HAP-1 (cell line): ENCODE data around the gene MAP3K5.
A peak's percentile ranks its signal among the peaks of the same experiment; 100 is the strongest.

Experiments
- DNase-seq, 2 experiments: peaks; one replicate each; pipeline ENCODE4 v3.0.0-alpha.2; 2016 to 2020; ENCODE audit warnings: low spot score in 2 of 2
- H3K27me3 ChIP-seq: fragments of 250-450 bp; sonication (Bioruptor Pico); 2 replicates; pipeline ENCODE4 v1.5.1; 2020; ENCODE audit warnings: low read depth, mild to moderate bottlenecking, moderate library complexity
- H3K36me3 ChIP-seq: fragments of 250-450 bp; sonication (Bioruptor Pico); replicated peaks from 2 replicates; pipeline ENCODE4 v1.5.1; 2020; ENCODE audit warnings: mild to moderate bottlenecking
- H3K4me1 ChIP-seq: fragments of 250-450 bp; sonication (Bioruptor Pico); 2 replicates; pipeline ENCODE4 v1.5.1; 2020; ENCODE audit warnings: mild to moderate bottlenecking
- H3K4me3 ChIP-seq: fragments of 250-450 bp; sonication (Bioruptor Pico); 2 replicates; pipeline ENCODE4 v1.5.1; 2020; ENCODE audit warnings: mild to moderate bottlenecking, moderate library complexity
- H3K9me3 ChIP-seq: fragments of 250-450 bp; sonication (Bioruptor Pico); 2 replicates; pipeline ENCODE4 v1.5.1; 2020; ENCODE audit warnings: mild to moderate bottlenecking, moderate library complexity
- in situ Hi-C: fragments of 300-500 bp; cut with MboI; formaldehyde crosslinking; loops from 3 replicates; pipeline ENCODE4 v1.14.3; 2020; ENCODE audit warnings: low sequenced_read_pairs, inconsistent platforms, mixed read lengths

The MAP3K5 gene

DNA sequence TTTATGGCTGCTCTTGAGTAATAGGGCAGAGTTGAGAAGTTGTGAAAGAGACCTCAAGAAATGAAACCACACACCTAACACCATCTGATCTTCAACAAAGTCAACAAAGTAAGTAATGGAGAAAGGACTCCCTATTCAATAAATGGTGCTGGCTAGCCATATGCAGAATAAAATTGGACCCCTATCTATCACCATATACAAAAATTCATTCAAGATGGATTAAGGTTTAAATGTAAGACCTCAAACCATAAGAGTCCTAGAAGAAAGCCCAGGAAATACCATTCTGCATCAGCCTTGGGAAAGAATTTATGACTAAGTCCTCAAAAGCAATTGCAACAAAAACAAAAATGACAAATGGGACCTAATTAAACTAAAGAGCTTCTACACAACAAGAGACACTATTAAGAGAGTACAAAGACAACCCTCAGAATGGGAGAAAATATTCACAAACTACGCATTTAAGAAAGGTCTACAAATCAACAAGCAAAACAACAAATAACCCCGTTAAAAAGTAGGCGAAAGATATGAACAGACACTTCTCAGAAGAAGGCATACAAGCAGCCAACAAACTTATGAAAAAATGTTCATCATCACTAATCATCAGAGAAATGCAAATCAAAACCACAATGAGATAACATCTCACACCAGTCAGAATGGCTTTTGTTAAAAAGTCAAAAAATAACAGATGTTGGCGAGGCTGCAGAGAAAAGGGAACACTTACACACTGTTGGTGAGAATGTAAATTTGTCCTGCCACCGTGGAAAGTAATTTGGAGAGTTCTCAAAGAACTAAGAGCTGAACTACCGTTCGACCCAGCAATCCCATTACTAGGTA is 4.0 kb downstream of the MAP3K5 start:
- in situ Hi-C loops: loop anchor here (25.0 kb wide), 1 partner anchor 501 kb away; the partner anchor contains the start of gene BCLAF1
- peak; percentile 44 to 77 for DNase-seq
- H3K9me3 ChIP-seq: no peaks in the 10 kb centered on the region
- no peaks in the 10 kb centered on the region for H3K36me3 ChIP-seq
- H3K4me3 ChIP-seq: no peak overlapping the region
- H3K27me3 ChIP-seq: no peaks in the 10 kb centered on the region
- peaks cover 24% of the 10 kb centered on the region for H3K4me1 ChIP-seq

- Histone ChIP-seq H3K4me1 (peaks cover 24% of the 10 kb centered on the region), H3K27me3 (no peaks in the 10 kb centered on the region), H3K4me3 (no peak overlapping the region), H3K36me3 (no peaks in the 10 kb centered on the region), H3K9me3 (no peaks in the 10 kb centered on the region)
- in situ Hi-C loops: loop anchor here (25.0 kb wide), 1 partner anchor 500 kb away; the partner anchor contains the start of gene BCLAF1
- DNase-seq: no peak
Measured at GRCh38 chr6:136787726-136788068, 4.6 kb downstream of the MAP3K5 start.

GRCh38 chr6:136786658-136787057 is 5.6 kb downstream of the MAP3K5 start:
- DNase-seq: no peak
- Histone ChIP-seq H3K9me3 (no peaks in the 10 kb centered on the region), H3K4me1 (peaks cover 24% of the 10 kb centered on the region), H3K4me3 (no peak overlapping the region), H3K27me3 (no peaks in the 10 kb centered on the region), H3K36me3 (no peaks in the 10 kb centered on the region)
- in situ Hi-C loops: loop anchor here (25.0 kb wide), 1 partner anchor 499 kb away; the partner anchor contains the start of gene BCLAF1

GRCh38 chr6:136784910-136785746 is 7.1 kb downstream of the MAP3K5 start:
- Histone ChIP-seq H3K4me3 (no peak overlapping the region), H3K9me3 (no peaks in the 10 kb centered on the region), H3K4me1 (peaks cover 26% of the 10 kb centered on the region), H3K27me3 (no peaks in the 10 kb centered on the region), H3K36me3 (no peaks in the 10 kb centered on the region)
- DNase-seq: no peak
- in situ Hi-C loops: loop anchor here (25.0 kb wide), 1 partner anchor 498 kb away; the partner anchor contains the start of gene BCLAF1

DNA sequence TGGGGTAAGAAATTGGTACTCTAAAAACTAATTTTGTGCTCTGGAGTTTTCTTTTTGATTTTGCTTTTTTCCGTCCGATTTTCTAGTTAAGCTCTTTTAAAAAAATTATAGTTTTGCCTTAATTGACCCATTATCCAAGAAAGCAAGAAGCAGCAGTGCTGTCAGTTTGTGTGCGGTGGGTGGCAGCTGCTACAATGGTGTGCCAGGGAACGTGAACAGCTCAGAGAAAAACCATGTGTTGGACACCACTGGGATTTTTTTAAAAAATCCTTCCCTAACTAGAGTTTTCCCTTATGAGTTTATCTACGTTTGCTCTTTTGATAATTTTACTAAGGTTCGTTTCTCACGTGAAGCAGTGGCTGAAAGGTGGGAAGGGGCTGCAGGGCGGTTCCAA is 8.0 kb downstream of the MAP3K5 start:
- no peak overlapping the region for H3K4me3 ChIP-seq
- H3K27me3 ChIP-seq: no peaks in the 10 kb centered on the region
- no peaks in the 10 kb centered on the region for H3K36me3 ChIP-seq
- no peak for DNase-seq
- no peaks in the 10 kb centered on the region for H3K9me3 ChIP-seq
- in situ Hi-C loops: loop anchor here (25.0 kb wide), 1 partner anchor 497 kb away; the partner anchor contains the start of gene BCLAF1
- H3K4me1 ChIP-seq: peaks cover 30% of the 10 kb centered on the region

- Histone ChIP-seq H3K4me1 (peaks cover 24% of the 10 kb centered on the region), H3K27me3 (no peaks in the 10 kb centered on the region), H3K36me3 (no peaks in the 10 kb centered on the region), H3K9me3 (no peaks in the 10 kb centered on the region), H3K4me3 (no peak overlapping the region)
- in situ Hi-C loops: loop anchor here (25.0 kb wide), 1 partner anchor 496 kb away; the partner anchor contains the start of gene BCLAF1
- no peak for DNase-seq
Measured at GRCh38 chr6:136783495-136784270, 8.6 kb downstream of the MAP3K5 start.

DNA sequence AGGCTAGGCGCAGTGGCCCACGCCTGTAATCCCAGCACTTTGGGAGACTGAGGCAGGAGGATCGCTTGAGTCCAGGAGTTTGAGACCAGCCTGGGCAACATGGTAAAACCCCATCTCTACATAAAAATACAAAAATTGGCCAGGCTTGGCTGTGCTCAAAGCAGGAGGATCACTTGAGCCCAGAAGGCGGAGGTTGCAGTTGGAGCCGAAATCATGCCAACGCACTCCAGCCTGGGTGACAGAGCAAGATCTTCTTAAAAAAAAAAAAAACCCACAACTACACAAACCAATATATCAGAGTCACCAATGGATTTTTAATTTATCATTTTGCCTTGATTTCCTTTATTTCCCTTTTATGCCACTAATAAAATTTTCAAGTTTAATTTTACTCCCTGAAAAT is 9.3 kb downstream of the MAP3K5 start:
- DNase-seq: no peak
- in situ Hi-C loops: loop anchor here (25.0 kb wide), 1 partner anchor 496 kb away; the partner anchor contains the start of gene BCLAF1
- Histone ChIP-seq H3K9me3 (no peaks in the 10 kb centered on the region), H3K4me3 (no peak overlapping the region), H3K36me3 (no peaks in the 10 kb centered on the region), H3K4me1 (peaks cover 21% of the 10 kb centered on the region), H3K27me3 (no peaks in the 10 kb centered on the region)

GRCh38 chr6:136782021-136782770 is 10.1 kb downstream of the MAP3K5 start:
- Histone ChIP-seq H3K36me3 (no peaks in the 10 kb centered on the region), H3K27me3 (no peaks in the 10 kb centered on the region), H3K4me1 (peaks cover 13% of the 10 kb centered on the region), H3K4me3 (no peak overlapping the region), H3K9me3 (no peaks in the 10 kb centered on the region)
- DNase-seq: no peak
- in situ Hi-C loops: loop anchor here (25.0 kb wide), 1 partner anchor 495 kb away; the partner anchor contains the start of gene BCLAF1

DNA sequence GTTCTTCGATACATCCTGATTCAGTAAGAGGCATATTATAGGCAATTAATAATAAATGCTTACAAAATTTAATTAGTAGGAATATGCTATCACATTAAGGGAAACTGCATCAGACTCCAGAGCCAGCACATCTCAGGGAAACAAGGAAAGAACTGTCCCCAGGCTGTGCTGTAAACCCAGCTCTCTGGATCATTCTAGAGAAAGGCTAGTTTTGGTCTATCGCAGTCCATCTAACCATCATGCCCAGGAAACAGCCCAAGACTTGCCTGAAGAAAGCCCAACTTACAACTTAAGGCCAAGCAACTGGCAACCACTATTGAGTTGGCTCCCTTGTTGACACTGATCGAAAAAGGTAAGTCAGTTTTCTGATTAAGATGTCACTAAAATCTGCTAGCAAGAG is 11.3 kb downstream of the MAP3K5 start:
- Histone ChIP-seq H3K36me3 (no peaks in the 10 kb centered on the region), H3K4me1 (peaks cover 17% of the 10 kb centered on the region), H3K4me3 (no peak overlapping the region), H3K9me3 (no peaks in the 10 kb centered on the region), H3K27me3 (no peaks in the 10 kb centered on the region)
- no peak for DNase-seq
- in situ Hi-C loops: loop anchor here (25.0 kb wide), 1 partner anchor 494 kb away; the partner anchor contains the start of gene BCLAF1

DNA sequence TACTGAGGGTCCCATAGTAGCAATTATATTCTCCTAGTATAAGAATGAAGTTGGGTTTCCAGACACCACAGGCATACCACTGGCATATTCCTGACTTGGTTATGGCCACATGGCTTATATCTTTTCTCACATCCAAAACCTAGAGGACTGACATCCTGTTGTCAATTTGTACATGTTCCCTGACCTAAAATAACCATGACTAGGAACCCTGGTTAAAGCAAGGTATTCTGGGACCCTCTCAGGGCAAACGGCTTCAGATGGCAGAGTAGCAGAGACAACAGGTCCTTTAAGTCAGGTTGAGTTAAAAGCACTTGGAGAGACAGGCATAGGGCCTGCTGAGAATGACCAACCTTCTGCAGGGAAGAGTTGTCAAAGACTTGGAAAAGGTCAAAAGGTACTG is 12.6 kb downstream of the MAP3K5 start:
- no peaks in the 10 kb centered on the region for H3K36me3 ChIP-seq
- no peak for DNase-seq
- in situ Hi-C loops: loop anchor here (25.0 kb wide), 1 partner anchor 492 kb away; the partner anchor contains the start of gene BCLAF1
- no peaks in the 10 kb centered on the region for H3K27me3 ChIP-seq
- no peak overlapping the region for H3K4me3 ChIP-seq
- no peaks in the 10 kb centered on the region for H3K9me3 ChIP-seq
- peaks cover 30% of the 10 kb centered on the region for H3K4me1 ChIP-seq

- Histone ChIP-seq H3K4me1 (peaks cover 48% of the 10 kb centered on the region), H3K9me3 (no peaks in the 10 kb centered on the region), H3K4me3 (no peak overlapping the region), H3K27me3 (no peaks in the 10 kb centered on the region), H3K36me3 (no peaks in the 10 kb centered on the region)
- in situ Hi-C loops: loop anchor here (25.0 kb wide), 1 partner anchor 490 kb away; the partner anchor contains the start of gene BCLAF1
- no peak for DNase-seq
Measured at GRCh38 chr6:136777651-136778050, 14.6 kb downstream of the MAP3K5 start.

DNA sequence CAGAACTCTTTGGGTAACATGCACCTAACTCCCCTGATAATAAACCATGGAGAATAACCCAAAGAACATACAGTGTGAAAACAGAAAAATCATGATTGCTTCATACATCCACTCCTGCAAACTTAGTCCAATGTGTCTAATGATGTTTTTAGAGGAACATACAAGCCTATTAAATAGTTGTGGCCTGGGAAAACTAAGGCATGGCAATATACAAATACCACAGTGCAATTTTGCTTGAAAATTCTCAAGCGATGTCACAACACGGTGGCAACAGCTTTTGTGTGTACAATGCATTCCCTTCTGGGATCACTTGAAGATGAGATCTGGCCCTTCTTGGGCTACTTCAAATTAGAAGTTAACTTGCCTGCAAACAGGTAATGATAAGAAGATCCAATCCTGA is 16.7 kb downstream of the MAP3K5 start:
- in situ Hi-C loops: loop anchor here (25.0 kb wide), 1 partner anchor 488 kb away; the partner anchor contains the start of gene BCLAF1
- no peaks in the 10 kb centered on the region for H3K27me3 ChIP-seq
- no peak for DNase-seq
- no peaks in the 10 kb centered on the region for H3K36me3 ChIP-seq
- no peak overlapping the region for H3K4me3 ChIP-seq
- no peaks in the 10 kb centered on the region for H3K9me3 ChIP-seq
- peaks cover 54% of the 10 kb centered on the region for H3K4me1 ChIP-seq
